Ascending aorta (tissue), 2 donors: Measurements from ENCODE around the gene IL1RN. TPM values are rescaled to one million over a fixed set of nuclear protein-coding genes. Genes with fewer than 3 reads are reported as not detected.
A peak's percentile ranks its signal among the peaks of the same experiment; 100 is the strongest.

Experiments used
- DNase-seq, 2 donors: peaks; one replicate each; pipeline ENCODE4 v3.0.0-alpha.2; 2019; ENCODE audit warnings: low spot score in 2 of 2
- H3K27ac ChIP-seq, 2 donors: fragments of 200-600 bp; sonication (generic); one replicate each; pipeline ENCODE4 v1.5.1; 2016 to 2017; ENCODE audit warnings: mild to moderate bottlenecking in 1 of 2
- H3K27me3 ChIP-seq: fragments of 200-600 bp; sonication (generic); one replicate; pipeline ENCODE4 v1.5.1; 2017
- H3K36me3 ChIP-seq, 2 donors: fragments of 200-600 bp; sonication (generic); one replicate each; pipeline ENCODE4 v1.5.1; 2016
- H3K4me1 ChIP-seq, 2 donors: fragments of 200-600 bp; sonication (generic); one replicate each; pipeline ENCODE4 v1.5.1; 2016 to 2017; ENCODE audit warnings: mild to moderate bottlenecking in 1 of 2
- H3K4me3 ChIP-seq, 2 donors: fragments of 200-600 bp; sonication (generic); one replicate each; pipeline ENCODE4 v1.5.1; 2016 to 2017; ENCODE audit warnings: mild to moderate bottlenecking in 1 of 2
- H3K9me3 ChIP-seq, 2 donors: fragments of 200-600 bp; sonication (generic); one replicate each; pipeline ENCODE4 v1.5.1; 2016
- intact Hi-C: fragments of 100-400 bp; cut with DNase I; formaldehyde crosslinking; loops from one replicate; pipeline ENCODE4 v1.15.1; 2023
- total RNA-seq: library from RNA; depleted of rRNA; stranded (reverse); fragments of >200 nt; gene quantifications from one replicate; pipeline ENCODE4 v1.1.0, GENCODE V29; 2016
- TF ChIP-seq, protein P1 (sequence below), 3 experiments: fragments of 200-600 bp in 2 of 3; fragments of 450-650 bp in 1 of 3; sonication (generic) in 2 of 3; IDR thresholded peaks; one replicate each; pipeline ENCODE4 v1.5.1; 2016 to 2019; ENCODE audit warnings: antibody characterized with exemption in 3 of 3, mild to moderate bottlenecking in 1 of 3, moderate library complexity in 1 of 3

IL1RN gene
- total RNA-seq, 1 donor from 2014 or later: not detected

DNA sequence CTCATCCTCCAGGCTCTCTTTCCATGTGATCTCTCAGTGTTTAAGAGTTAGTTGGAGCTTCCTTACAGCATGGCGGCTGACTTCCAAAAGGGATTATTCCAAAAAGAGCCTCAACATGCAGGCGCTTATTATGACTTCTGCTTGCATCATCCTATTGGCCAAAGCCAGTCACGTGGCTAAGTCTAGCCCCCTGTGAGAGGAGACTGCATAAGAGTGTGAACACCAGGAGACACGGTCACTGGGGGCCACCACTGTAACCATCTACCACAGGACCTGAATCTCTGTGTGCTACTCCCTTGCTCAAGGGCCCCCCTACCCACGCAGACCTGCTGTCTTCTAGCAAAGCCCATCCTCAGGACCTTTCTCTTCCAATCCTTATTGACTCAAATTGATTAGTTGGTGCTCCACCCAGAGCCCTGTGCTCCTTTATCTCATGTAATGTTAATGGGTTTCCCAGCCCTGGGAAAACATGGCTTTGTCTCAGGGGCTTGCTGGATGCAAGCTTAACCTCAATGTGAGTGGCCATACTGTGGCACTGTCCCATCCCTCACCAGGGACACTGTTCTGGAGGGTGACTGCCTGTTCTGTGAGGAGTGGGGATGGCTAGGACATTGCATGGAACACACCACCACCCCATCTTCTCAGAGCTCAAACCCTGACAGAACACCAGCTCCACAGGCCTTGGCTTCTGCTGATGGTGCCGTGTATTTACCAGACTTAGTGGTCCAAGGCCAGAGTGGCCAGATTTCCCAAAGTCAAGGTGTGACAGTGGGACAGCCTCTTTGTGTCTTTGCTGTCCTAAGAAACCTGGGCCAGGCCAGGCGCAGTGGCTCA, 4.2 kb downstream of the IL1RN start:
- H3K27ac ChIP-seq: no peak overlapping the region
- DNase-seq: peak in 1 of 2 donors; percentile 50
- H3K9me3 ChIP-seq: no peaks in the 10 kb centered on the region
- TF ChIP-seq, protein P1, sequence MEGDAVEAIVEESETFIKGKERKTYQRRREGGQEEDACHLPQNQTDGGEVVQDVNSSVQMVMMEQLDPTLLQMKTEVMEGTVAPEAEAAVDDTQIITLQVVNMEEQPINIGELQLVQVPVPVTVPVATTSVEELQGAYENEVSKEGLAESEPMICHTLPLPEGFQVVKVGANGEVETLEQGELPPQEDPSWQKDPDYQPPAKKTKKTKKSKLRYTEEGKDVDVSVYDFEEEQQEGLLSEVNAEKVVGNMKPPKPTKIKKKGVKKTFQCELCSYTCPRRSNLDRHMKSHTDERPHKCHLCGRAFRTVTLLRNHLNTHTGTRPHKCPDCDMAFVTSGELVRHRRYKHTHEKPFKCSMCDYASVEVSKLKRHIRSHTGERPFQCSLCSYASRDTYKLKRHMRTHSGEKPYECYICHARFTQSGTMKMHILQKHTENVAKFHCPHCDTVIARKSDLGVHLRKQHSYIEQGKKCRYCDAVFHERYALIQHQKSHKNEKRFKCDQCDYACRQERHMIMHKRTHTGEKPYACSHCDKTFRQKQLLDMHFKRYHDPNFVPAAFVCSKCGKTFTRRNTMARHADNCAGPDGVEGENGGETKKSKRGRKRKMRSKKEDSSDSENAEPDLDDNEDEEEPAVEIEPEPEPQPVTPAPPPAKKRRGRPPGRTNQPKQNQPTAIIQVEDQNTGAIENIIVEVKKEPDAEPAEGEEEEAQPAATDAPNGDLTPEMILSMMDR (IDR thresholded peaks at IDR 0.05): no peak
- H3K27me3 ChIP-seq: no peaks in the 10 kb centered on the region
- H3K4me3 ChIP-seq: no peak overlapping the region
- intact Hi-C loops: no loop called here
- no peaks in the 10 kb centered on the region for H3K4me1 ChIP-seq
- H3K36me3 ChIP-seq: no peaks in the 10 kb centered on the region

DNA sequence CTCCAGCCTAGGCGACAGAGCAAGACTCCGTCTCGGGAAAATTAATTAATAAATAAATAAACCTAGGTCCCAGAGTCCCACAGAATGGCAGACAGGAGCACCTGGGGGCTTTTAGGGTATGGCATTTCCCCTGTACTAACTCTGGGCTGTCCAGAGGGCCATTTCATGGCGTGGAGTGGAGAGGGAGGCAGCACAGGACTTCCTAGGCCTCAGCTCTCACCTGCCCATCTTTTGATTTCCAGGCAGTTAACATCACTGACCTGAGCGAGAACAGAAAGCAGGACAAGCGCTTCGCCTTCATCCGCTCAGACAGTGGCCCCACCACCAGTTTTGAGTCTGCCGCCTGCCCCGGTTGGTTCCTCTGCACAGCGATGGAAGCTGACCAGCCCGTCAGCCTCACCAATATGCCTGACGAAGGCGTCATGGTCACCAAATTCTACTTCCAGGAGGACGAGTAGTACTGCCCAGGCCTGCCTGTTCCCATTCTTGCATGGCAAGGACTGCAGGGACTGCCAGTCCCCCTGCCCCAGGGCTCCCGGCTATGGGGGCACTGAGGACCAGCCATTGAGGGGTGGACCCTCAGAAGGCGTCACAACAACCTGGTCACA, 5.1 kb downstream of the IL1RN start:
- Histone ChIP-seq H3K36me3 (no peaks in the 10 kb centered on the region), H3K27me3 (no peaks in the 10 kb centered on the region), H3K9me3 (no peaks in the 10 kb centered on the region), H3K27ac (no peak overlapping the region), H3K4me3 (no peak overlapping the region), H3K4me1 (no peaks in the 10 kb centered on the region)
- intact Hi-C loops: no loop called here
- peak in 1 of 2 donors; percentile 28 for DNase-seq
- TF ChIP-seq, protein P1 (IDR thresholded peaks at IDR 0.05): no peak

DNA sequence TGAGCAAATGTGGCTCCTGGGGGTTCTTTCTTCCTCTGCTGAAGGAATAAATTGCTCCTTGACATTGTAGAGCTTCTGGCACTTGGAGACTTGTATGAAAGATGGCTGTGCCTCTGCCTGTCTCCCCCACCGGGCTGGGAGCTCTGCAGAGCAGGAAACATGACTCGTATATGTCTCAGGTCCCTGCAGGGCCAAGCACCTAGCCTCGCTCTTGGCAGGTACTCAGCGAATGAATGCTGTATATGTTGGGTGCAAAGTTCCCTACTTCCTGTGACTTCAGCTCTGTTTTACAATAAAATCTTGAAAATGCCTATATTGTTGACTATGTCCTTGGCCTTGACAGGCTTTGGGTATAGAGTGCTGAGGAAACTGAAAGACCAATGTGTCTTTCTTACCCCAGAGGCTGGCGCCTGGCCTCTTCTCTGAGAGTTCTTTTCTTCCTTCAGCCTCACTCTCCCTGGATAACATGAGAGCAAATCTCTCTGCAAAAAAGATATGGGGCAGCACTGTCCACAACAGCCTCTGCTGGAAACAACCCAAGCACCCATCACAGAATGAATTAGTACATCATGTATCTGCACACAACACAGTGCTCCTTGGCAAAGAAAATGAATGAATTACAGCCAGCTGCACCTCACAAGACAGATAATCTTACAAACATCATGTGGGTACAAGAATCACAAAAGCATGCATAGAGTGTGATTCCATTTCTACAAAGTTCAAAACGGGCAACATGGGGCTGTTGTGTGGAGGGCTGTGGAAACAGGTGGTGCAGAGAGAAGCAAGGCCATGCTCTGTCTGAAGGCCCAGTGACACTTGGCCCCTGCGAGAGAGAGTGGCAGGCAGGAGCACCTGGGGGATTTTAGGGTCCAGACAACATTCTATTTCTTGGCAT, 6.6 kb downstream of the IL1RN start:
- no peak overlapping the region for H3K4me3 ChIP-seq
- H3K27me3 ChIP-seq: no peaks in the 10 kb centered on the region
- no peaks in the 10 kb centered on the region for H3K9me3 ChIP-seq
- intact Hi-C loops: no loop called here
- no peaks in the 10 kb centered on the region for H3K36me3 ChIP-seq
- no peaks in the 10 kb centered on the region for H3K4me1 ChIP-seq
- H3K27ac ChIP-seq: no peak overlapping the region
- peak in 1 of 2 donors; percentile 15 for DNase-seq
- TF ChIP-seq, protein P1 (IDR thresholded peaks at IDR 0.05): no peak

DNA sequence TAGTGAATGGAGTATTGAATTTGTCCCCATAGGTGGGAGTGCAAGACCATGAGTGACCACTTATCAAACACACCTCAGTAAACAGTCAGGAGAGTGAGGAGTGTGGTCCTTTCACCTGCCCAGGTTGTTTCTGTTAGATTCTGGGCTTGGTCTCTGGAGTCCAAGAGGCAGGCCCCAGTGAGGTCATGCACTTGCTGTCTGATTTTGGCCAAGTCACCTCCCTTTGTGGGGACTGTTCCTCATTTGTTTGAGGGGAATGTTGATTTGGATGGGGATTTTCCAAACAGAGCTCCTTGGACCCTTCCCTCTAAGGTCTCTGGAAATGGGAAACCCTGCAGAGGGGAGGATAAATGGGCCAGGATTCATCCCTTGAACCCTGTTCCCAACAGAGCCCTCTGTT, 7.3 kb downstream of the IL1RN start:
- DNase-seq: peak in 1 of 2 donors; percentile 24
- TF ChIP-seq, protein P1 (IDR thresholded peaks at IDR 0.05): no peak
- Histone ChIP-seq H3K36me3 (no peaks in the 10 kb centered on the region), H3K4me1 (no peaks in the 10 kb centered on the region), H3K27ac (no peak overlapping the region), H3K27me3 (no peaks in the 10 kb centered on the region), H3K4me3 (no peak overlapping the region), H3K9me3 (no peaks in the 10 kb centered on the region)
- intact Hi-C loops: loop anchor here (5.0 kb wide), 1 partner anchor 238 kb away; no protein-coding TSS in a partner anchor

DNA sequence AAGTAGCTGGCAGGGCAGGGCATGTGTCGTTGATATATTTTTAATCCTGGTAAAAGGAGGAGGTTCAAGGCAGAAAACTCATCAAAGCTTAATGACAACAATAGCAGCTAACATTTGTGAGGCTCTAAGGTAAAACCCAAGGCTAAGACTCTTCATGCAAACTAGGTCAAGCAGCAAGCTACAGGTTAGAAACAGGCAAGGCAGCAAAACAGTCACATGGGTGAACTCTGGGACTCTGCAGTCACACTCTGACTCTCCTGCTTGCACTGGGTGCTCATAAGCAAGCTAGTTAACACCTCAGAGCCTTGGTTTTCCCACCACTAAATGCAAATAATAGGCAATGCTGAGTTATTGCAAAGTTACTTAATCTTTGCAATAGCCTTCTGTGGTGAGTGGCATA, 7.9 kb downstream of the IL1RN start:
- TF ChIP-seq, protein P1 (IDR thresholded peaks at IDR 0.05): no peak
- Histone ChIP-seq H3K4me3 (no peak overlapping the region), H3K4me1 (no peaks in the 10 kb centered on the region), H3K27ac (no peak overlapping the region), H3K36me3 (no peaks in the 10 kb centered on the region), H3K27me3 (no peaks in the 10 kb centered on the region), H3K9me3 (no peaks in the 10 kb centered on the region)
- no peak for DNase-seq
- intact Hi-C loops: loop anchor here (5.0 kb wide), 1 partner anchor 237 kb away; no protein-coding TSS in a partner anchor
